Caki2 (cell line): Measurements from ENCODE around the gene BARD1. TPM values are rescaled to one million over a fixed set of nuclear protein-coding genes. Genes with fewer than 3 reads are reported as not detected.
"Not testable (repeated sequence)": the region's sequence is repeated elsewhere in the genome, so short reads cannot be mapped to it uniquely, and the experiment has no call there.

Experiments
- DNase-seq: peaks from one replicate; pipeline ENCODE4 v3.0.0-alpha.2; 2015; ENCODE audit warnings: low read depth
- in situ Hi-C: cut with HindIII; loops from 2 replicates; pipeline ENCODE4 v1.10.0; 2016; ENCODE audit warnings: low sequenced_read_pairs, low pct_unique_long_range_greater_than_20kb, mixed read lengths
- total RNA-seq: library from RNA; depleted of rRNA; stranded (reverse); fragments of >200 nt; shearing (Covaris generic); gene quantifications from 2 replicates; pipeline ENCODE4 v1.2.3, GENCODE V29; 2014; ENCODE audit warnings: low replicate concordance

Gene BARD1
- total RNA-seq, 1 experiment from 2014 or later: 13.3 TPM

DNA sequence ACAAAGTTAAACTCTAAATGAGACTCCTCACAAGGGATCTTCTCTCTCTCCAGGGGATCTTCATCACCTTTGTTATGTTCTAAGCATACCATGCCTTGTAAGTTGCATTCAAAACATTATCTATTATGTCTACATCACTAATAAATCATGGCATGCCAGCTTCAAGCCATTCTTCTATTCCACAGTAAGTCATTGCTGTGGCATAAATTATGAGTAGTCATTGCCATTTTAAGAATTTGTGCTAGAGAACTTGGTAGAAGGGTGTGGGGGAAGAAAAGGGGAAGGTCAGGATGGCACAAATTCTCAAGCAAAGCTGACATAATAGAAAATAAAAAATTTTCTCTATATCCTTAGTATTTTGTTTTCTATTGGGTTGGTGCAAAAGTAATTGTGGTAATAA lies 33.5 kb downstream of the BARD1 start:
- in situ Hi-C loops: no loop called here
- DNase-seq: no peak

- in situ Hi-C loops: no loop called here
- no peak for DNase-seq
Measured at GRCh38 chr2:214774108-214774507, 35.4 kb downstream of the BARD1 start.

DNA sequence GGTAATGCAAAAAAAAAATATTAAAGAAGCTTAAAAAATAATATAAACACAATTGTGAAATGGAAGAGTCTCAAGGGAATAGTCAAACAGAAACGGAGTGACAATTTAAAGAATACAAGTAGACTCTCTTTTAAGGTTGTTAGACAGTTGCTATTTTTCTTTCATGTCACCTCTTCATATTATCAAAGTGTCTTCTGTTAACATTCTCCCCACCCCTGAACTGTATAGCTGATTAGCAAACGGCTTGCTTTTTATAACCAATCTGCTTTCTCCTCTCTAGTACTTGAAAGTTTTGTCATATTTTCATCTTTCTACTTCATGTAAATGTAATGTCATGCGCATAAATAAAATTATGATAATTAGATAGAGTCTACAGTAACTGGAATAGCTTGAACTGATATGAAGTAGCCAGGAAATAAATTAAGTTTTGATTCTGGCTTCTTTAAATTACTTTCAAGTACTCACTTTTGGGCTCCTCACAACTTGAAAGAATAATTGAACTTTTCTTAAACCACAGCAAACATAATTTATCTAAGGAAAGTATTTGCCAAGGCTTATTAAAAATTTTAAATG lies 37.0 kb downstream of the BARD1 start:
- in situ Hi-C loops: no loop called here
- DNase-seq: no peak

GRCh38 chr2:214765180-214765579 lies 44.3 kb downstream of the BARD1 start:
- in situ Hi-C loops: no loop called here
- DNase-seq: peak; percentile 51

DNA sequence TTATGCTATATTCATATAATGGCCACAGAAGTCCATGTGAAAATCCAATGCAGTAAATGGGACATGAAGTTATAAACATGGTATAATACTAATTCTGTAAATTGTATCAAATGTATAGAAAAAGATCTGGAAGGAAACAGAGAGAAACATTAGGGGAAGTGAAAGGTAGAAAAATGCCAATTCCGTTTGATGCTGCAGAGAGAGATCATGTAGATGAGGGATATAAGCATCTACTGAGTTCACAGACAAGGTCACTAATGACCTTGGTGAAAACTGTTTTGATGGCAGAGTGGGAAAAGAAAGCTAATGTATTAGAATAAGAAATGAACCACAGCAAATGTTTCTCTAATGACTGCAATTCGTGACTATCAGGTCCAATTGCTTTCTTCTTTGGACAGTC lies 56.0 kb downstream of the BARD1 start:
- DNase-seq: no peak
- in situ Hi-C loops: no loop called here

DNA sequence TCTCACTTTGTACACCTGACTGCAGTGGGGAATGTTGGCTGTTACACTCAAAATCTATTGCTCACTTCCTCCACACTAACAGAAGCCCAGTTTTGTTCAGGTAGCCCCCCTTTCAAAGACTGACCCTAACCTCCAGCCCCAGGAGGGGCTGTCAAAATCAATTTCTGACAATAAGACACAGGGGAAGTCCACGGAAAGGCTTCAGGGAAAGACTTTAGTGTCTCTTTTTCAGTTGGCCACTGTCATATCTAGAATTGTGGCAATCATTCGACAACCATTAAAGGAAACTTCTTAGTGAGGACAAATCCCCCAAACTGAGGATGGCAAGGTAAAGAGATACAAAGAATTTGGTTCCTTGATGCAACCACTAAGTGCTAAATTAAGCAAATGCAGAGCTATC lies 59.0 kb downstream of the BARD1 start:
- DNase-seq: no peak
- in situ Hi-C loops: no loop called here

DNA sequence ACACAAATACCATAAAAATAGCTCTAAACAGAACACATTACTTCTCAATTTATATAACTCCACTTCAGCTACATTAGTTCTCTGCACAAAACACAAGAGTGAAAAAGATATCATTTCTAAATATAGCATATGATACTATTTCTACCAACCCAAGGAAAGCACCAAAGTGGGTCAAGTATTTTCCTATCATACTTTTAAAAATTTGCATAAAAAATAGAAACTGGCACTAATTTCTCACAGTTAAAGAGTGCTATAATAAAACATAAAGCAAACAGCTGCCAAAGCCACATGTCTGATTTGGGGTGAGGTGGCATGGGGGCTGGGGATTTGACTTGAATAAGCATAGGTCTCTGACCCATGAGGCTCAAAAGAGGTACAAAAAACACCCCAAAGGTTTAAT lies 61.5 kb downstream of the BARD1 start:
- in situ Hi-C loops: no loop called here
- DNase-seq: no peak

DNA sequence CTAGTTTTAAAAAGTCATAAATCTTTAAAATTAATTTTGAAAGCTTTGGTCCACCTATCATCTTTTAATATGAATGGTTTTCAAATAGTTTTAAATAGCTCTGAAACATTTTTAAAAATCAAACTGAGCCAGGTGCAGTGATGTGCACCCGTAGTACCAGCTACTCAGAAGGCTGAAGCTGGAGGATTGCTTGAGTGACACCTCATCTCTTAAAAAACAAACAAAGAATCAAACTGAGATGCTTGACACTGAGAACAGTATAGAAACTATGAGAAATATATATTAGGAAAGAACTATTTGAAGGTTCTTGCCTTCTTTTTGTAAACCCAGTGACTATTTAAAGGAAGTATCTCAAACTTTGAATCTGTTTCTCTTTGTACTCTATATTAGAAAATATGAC lies 67.4 kb downstream of the BARD1 start:
- DNase-seq: no peak
- in situ Hi-C loops: no loop called here

GRCh38 chr2:214740867-214741395 lies 68.6 kb downstream of the BARD1 start:
- no peak for DNase-seq
- in situ Hi-C loops: no loop called here

DNA sequence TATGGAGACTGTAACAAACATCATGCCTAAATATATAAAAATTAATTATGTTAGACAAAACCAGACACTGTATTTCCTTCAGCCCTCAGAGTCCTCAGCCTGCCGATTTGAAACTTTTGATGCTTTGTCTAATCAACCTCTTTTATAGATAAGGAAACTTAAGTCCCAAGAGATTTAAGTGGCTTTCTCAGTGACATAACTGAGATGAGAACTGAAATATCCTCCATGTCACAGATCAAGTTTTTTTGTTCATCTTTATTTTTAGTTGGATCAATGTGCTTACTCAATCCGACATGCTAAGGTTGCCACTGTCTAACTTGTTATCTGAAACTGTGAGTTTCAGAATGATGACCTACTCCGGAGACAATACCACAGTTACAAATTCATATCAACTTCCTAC lies 72.3 kb downstream of the BARD1 start:
- in situ Hi-C loops: no loop called here

GRCh38 chr2:214730800-214731407 lies 78.6 kb downstream of the BARD1 start:
- in situ Hi-C loops: no loop called here
- peak; percentile 46 for DNase-seq

More for the DNA sequence above, 72.3 kb downstream of the BARD1 start:
- DNase-seq: no peak

DNA sequence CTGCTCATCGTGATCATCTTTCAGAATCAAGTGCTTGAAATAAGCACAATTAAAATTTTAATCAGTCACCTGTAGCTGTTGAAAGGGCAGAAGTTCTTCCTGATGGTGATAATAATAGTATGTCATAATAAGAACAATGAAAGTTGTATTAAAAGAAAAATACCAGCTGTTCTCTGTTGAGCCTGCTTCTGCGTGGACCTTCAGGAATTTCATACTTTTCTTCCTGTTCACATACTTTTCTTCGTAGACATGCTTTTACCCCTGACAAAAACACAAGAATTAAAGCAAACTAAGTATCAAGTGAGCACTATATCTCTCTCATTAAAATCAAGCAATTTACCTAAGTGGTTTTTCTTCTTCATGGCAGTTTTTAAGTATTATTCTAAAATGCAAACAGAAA lies 79.2 kb downstream of the BARD1 start:
- no peak for DNase-seq
- in situ Hi-C loops: no loop called here

- DNase-seq: no peak
- in situ Hi-C loops: no loop called here
Measured at GRCh38 chr2:214724741-214725140, 84.7 kb downstream of the BARD1 start.

GRCh38 chr2:214717837-214718236 lies 91.6 kb downstream of the BARD1 start:
- DNase-seq, in situ Hi-C loops: not testable (repeated sequence)

DNA sequence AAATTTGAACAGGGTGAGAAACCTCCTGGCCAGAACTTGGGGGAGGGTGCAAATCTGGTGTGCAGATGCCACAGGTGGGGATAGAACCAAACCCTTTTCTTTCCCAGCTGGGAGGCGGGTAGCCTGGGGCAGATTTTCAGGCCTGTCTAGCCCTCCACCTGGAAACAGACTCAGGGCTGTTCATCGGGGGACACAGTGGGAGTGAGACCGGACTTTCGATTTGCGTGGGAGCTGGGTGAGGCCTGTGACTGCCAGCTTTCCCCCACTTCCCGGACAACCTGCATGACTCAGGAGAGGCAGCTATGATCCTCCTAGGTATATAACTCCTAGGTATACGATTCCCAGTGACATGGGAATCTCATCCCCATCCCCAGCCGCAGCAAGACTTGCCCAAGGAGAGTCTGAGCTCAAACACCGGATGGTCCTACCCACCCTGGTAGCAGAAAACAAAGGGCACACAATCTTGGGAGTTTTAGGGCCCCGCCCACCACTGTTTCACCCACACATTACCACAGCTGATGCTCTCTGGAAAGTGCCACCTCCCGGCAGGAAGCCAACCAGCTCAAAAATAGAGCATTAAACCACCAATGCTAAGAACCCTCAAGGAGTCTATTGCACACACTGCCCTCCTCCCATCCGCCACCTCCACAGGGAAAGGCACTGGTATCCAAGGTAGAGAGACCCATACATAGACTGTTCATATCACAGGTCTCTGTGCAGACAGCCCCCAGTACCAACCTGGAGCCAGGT lies 92.5 kb downstream of the BARD1 start:
- in situ Hi-C loops: no loop called here

DNA sequence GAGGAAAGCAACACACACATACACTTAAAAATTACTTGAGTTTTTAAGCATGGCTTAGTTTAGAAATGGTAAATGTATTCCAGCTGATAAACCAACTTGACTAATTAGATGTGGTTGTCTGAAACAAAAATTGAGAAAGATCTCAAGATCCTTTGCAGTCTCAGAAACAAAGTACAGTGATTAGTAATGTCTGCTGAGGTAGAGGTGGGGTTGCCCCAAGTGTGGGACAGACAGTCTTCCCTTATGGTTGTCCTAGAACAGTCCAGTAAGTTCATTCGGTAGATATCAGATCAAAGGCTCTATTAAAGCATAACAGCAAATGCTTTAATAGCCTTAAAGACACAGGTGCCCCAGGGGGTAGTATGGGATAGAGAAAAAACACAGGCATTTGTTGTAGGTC lies 94.5 kb downstream of the BARD1 start:
- in situ Hi-C loops: no loop called here
- DNase-seq: no peak

More for the DNA sequence above, 92.5 kb downstream of the BARD1 start:
- DNase-seq: no peak

- DNase-seq: peak; percentile 10
- in situ Hi-C loops: no loop called here
Measured at GRCh38 chr2:214713080-214713830, 96.2 kb downstream of the BARD1 start.

GRCh38 chr2:214710729-214711128 lies 98.8 kb downstream of the BARD1 start:
- in situ Hi-C loops: no loop called here
- DNase-seq: no peak

GRCh38 chr2:214706986-214707385 lies 102.5 kb downstream of the BARD1 start:
- no peak for DNase-seq
- in situ Hi-C loops: no loop called here
